GM21786 (cell line): ENCODE measurements around the gene CABCOCO1.

Experiments used
- ATAC-seq: cut with Tn5 transposase; IDR thresholded peaks from one replicate; pipeline ENCODE4 v1.9.1; 2021; ENCODE audit not compliant: unreplicated experiment

Gene CABCOCO1

DNA sequence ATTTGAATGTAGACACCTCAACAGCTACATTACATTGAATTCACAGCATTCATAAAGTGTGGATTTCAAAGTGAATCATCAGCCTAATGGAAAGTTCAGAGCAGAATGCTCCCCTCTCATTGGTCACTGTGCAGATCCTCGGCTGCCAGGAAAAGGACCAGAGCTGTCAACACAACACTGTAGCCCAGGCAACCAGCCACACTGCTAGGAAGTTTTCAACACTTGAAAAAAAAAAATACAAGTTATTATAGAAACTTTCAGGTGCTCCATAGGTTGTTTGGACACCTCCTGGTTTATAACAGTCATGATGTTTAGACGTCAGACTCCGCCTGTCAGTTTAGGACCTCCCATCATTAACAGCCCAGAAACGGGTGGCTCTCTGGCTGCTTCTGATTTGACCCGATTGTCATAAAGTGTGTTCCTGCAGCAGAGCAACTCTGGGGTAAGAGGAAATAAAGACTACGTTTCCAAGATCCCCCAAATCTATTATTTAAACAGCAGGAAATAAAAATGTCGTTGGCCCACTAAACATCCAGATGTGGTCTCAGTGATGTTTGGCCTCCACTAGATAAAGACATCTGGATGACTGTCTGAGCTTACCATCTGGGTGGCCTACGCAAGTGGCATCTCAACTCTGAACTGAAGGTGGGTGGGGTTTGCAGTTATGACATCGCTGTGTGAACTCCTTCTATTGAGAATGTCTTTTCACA lies 117.4 kb downstream of the CABCOCO1 start:
- ATAC-seq: no peak

DNA sequence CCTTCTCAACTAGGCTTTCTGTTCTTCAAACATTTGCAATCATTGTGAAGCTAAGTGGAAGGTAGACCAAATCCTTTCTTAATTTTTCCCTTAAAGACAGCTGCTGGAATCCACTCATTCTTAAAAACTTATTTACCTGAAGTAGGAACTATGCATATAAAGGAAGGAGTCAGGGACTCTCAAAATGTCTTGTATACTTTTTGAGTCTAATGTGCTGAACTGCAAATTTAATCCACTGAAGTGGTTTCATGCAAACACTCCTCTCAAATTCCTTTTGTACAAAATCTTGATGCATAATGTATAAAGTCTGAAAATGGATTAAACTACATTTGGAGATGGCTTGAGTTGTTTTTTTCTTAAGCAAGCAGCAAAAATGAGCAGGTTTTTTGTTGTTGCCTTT lies 118.0 kb downstream of the CABCOCO1 start:
- no peak for ATAC-seq

DNA sequence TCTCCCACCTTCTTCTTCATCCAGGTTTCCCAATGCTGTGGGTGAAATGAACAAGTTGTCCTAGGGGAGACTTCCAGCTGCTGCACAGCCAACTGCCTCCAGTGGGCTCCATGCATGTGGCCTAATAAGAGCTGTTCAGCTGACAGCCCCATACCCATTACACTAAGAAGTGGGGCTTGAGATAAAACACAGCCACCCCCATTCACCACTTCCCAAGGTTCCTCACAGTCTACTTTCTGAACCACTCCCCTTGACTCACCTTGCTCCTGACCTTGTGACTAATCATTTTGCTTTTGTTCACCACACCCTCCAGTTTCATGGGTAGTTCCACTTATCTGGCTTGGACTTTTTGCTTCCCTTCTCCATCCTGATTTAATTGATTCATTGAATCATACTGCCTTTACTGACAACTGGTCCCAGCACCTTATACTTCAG lies 119.3 kb downstream of the CABCOCO1 start:
- ATAC-seq: no peak

DNA sequence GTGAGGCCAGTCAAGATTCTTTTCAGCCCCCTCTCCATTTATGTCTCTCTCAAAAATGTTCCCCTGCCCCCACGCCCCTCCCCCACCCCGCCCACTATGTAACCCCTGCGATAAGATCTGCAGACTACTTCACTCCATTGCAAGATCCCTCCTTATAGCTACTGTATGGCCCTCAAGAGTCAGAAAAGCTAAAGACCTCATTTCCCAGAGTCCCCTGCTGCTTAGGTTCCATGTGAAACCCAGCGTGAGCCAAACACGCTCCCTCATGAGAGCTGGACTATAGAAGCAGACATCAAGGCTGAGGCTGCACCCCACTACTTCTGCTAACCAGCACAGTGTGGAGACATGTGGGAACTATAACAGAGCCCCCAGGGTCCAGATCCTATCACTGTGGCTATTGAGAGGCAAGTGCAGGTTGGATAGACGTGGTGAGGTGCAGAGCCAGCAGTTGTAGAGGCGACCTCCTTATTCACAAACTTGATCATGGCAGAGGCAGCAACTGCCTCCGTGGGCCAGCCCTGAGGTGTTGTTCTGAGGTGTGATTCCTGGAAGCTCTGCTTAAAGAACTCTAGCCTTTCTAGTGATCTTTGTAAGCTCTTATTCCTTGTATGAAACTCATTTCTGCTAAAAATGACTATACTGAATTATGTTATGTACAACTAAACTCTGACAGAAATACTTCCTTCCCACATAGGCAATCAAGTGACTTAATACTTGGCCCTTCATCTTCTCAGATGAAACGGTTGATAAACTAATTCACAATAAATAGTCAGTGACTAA lies 121.8 kb downstream of the CABCOCO1 start:
- ATAC-seq: no peak

DNA sequence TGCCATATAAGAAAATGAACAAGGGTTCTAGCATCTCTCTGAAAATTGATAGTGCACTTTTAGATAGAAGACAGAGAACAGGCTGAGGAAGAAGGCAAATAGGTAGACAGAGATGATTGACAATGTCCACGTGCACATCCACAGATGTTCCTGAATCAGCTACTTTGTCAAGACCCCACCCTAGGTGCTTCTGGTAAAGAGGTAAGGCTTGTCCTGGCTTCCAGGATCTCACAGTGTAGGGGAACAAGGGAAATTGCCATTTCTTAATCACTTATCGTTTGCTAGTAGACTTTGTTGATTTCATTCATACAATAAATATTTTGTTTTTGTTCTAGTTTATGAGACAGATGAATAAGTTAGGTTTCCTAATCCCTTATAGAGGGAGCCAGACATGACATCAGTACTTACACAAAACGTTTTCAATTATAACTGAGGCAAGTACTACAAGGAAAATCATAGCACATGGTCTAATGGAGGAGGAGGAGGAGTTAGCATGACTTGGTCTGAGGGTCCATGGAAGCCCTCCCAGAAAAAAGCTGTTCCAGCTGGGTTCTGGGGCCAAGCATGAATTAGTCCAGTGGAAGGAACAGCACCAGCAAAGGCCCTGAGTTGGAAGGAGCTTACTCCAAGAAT lies 122.9 kb downstream of the CABCOCO1 start:
- no peak for ATAC-seq

DNA sequence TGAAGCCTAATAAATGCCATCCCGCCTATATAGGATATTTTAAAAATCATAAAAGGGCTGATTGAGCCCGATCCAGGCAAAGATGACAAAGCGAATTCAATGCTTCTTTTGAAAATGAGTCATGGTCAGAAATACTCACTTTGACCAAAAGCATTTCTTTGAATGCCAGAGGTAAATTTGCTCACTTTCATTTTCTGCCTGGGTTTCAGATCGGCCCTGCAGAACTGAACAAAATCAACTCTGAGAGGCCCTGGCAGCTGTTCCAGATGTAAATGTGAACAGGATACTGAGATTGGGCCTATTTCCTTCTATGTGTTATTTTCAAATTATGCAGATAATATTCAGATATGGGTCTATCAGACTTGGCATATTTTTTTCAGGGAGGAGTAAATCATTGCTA lies 124.0 kb downstream of the CABCOCO1 start:
- ATAC-seq: peak; percentile 100

DNA sequence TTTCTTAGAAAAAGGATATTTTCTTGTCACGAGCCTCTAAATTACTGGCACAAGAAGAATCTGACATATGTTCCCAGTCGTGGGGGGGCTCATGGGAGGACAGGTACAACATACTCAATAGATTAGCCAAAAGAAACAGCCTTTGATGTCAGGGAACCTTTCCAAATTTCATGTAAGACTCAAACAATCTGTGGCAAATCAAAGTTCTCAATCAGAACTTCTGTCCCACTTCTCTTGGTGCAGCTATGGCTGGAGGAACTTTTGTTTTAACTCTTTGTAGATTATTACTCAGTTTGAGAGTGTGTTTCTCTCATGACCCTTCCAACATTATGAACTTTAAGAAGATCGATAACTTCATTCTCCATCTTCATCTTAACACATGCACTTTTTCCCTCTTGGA lies 124.4 kb downstream of the CABCOCO1 start:
- ATAC-seq: no peak

DNA sequence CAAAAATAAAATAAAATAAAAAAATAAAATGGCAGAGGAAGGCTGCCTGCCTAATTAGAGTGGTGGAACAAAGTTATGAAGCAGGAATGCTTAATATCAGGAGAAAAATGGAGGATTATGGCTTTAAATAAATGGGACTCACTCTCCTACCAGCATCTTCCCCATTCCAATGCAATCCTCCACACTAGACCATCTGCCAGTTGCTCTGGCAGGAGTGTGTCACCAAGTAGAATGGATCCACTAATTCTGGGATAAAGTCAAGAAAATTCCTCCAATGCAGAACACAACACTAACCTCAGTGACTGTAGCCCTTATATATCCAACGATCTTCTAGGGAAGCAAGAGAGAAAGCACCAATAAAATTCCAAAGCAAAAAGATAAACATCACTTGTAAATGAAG lies 126.3 kb downstream of the CABCOCO1 start:
- no peak for ATAC-seq

DNA sequence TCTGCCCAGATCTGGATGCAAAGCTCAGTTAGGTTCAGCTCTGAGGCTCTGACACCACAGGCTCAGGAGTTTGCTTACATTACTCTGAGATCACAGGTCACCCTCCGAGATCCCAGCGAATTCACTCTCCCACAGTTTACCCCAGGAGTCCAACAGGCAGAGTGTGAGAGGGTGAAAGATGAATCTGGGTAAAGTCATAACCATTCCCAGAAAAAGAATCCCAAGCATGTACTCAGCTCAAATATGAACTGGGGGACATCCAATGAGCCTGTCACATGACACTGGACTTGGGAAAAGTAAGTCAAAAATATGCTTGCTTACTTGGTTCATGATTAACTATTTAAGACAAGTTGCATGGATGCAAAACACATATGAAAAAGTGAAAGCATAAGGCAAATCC lies 128.5 kb downstream of the CABCOCO1 start:
- no peak for ATAC-seq

DNA sequence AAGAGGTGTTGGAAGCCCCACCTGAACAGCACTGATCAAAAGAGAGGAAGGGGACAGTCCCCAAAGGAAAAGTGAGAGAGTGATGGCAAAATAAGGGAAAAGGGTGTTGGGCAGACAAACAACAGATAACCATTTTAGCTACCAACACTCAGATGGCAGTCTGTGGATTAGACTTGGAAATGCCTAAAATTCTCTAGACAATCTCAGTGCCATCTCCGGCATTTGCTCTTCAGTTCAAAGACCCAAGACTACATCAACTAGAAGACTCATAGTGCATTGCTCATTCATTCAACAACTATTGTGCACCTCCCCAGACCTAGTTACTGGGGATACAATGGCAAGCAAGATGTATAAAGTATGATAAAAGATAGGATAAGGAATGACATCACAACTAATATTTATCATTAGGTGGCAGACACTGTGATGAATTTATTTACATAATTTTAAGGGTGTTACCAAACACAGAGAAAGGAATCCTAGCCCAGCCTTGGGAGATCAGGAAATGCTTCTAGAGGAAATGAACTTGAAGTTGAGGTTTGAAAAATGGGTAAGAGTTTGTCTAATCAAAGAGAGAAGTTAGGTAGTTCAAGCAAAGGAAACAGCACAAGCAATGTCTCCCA lies 129.5 kb downstream of the CABCOCO1 start:
- no peak for ATAC-seq

DNA sequence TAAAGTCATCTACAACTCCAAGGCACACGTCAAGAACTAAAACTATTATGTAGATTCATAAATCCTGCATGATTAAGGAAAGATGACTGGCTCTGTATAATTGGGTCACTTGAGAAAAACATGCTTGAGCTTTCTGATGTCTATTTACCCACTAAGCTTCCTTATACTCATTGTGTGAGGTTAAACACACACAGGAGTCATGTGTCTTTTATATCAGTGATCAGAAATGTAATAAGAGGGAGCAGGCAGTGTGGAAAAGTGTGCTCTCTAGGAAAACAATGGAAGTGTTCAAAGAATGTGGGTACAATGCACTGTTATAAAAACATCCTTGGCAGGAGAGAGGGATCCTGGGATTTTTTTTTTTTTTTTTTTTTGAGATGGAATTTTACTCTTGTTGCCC lies 130.2 kb downstream of the CABCOCO1 start:
- no peak for ATAC-seq

DNA sequence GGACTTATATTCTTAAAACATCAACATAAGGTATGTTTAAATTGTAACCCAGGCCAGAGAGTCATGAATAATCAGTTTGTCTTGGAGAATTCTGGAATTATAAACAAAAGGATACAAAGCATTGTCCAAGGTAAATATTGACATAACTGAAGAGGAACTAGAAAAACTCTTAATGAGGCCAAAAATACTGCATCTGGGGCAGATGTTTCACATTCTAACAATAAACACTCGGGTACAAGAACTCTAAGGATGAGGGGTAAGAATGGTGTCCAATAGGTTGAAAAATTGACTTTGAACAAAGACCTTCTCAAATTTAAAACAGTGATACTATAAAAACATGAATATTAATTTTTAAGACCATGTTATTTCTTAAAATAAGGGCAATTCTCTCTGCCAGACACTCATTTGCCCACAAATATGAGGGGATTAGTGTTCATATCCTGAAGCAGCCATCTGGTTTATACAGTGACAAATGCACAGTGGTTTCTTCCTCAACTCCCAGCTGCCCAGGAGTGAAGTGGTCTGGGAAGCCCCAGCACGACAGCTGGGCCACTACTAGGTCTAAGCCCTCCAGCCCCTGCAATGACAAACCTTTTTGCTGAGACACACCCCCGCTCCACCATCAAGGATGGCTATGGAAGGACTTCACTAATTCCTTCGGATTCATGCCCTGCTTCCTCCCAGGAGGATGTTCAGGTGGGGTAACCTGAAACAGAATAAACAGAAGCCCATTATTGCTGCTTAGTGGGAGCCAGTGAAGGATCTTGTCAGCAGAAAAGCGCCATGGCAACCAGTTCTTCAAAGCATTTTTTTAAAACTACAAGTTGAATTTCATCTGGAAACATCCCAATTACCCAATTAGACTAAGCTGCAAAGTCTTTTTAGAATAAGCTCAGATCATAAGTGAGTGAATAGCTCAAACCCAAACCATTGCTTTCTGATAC lies 131.3 kb downstream of the CABCOCO1 start:
- no peak for ATAC-seq

DNA sequence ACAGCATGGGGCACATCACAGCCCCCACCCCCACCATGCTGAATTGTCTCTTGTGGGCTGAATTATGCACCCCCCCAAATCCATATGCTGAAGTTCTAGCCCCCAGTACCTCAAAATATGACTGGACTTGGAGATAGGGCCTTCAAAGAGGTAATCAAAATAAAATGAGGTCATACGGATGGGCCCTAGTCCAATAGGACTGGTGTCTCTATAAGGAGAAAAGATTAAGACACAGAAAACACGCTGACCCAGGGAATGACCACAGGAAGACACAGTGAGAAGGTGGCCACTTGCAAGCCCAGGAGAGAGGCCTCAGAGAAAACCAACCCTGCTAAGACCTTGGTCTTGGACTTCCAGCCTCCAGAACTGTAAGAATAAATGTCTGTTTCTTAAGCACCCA lies 132.4 kb downstream of the CABCOCO1 start:
- no peak for ATAC-seq

DNA sequence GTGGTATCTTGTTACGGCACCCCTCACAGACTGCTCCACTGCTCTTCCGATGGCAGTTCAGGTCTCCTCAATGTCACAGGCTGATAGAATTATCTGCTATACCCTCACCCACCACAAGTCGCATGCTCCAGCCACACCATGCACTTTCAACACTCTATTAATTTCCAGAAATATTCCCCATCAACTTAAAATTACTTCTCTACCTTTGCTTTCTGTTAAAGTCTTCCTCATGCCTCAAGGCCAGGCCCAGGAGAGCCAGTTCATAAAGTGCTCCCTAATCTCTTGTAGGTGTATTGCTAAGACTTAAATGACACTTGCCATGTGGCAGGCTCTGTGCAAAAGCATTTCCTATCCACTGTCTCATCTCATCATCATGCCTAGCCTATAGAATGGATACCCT lies 132.8 kb downstream of the CABCOCO1 start:
- ATAC-seq: no peak

DNA sequence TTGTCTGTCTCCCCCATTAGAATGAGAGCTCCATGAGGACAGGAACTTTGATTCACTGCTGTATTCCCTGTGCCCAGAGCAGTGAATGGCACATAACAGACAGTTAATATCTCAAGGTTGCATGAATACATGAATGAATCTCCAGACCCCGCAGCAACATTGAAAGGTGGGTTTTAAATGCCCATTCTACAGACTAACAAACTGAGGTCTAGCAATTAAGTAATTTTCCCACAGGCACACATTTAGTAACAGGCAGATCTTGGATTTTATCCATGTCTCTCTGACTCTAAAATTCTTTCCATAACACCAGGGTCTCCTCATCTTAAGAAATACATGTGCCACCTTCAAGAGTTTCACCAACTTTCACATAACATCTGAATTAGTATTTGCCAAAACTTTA lies 134.1 kb downstream of the CABCOCO1 start:
- ATAC-seq: no peak

DNA sequence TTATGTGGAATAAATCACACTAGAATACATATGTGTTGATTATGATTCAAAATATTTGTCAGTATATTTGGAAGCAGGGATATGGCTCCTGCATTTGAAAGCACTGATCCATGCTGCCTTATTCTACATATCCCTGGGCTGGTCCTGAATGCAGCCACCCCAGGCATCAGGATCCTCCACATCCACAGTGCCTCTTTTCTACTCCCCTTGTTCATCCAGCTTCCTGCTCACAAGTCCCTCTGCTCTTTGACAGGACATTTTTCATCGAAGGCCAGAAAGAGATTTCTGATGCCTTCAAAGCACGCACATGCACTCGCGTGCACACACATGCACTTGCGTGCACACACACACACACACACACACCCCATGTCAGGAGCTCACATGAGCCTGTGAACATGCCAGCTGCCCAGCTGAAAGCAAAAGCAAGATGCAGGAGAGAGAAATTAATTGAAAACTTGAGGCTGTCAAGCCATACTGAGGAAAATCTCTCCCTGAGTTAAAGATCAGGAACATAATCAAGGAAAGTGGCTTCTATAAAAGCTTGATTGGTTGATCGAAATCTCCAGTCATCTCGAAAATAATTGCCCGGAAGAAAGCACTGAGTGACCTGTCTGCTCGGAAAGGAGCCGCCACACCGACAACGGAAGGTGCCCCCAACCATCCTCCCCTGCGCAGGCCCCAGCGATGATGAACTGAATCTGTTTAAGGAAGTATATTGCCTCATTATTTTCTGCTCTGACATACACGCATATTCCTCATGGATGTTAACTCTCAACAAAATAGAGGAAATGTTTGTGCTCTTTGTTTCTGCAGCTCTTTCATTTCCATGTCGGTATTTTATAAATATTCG lies 134.8 kb downstream of the CABCOCO1 start:
- ATAC-seq: no peak

DNA sequence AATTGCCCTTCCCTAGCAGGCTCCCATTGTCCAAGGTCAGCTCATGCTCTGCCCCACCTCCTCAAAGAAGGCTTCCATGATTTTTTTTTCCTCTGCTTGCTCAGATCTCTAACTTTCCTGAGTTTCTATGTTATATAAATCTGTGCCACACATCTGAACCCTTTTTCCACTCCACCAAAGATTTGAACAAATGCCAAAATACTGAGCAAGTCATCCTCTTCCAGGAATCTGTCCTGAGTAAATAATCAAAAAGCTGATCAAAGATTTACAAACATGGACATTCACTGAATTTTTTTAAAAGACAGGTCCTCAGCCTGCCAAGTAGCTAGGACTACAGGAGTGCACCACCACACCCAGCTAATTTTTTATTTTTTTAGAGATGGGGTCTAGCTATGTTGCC lies 136.0 kb downstream of the CABCOCO1 start:
- no peak for ATAC-seq

DNA sequence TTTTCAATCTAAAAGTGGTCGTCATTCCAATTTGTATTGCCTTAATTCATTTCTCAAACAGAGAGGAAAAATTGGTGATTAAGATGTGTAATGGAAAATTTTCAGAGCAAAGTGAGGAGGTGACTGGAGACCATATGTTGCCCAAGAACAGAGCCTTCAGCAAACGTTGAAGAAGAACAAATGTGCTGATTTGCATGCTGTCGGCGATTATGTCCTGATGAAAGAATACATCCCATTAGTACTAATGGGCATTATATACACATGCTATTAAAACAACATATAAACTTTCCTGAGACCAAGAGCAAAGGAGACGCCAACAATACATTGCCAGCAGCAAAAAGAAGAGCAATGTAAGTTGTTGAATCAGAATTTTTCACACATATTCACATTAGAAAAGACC lies 138.8 kb downstream of the CABCOCO1 start:
- no peak for ATAC-seq

DNA sequence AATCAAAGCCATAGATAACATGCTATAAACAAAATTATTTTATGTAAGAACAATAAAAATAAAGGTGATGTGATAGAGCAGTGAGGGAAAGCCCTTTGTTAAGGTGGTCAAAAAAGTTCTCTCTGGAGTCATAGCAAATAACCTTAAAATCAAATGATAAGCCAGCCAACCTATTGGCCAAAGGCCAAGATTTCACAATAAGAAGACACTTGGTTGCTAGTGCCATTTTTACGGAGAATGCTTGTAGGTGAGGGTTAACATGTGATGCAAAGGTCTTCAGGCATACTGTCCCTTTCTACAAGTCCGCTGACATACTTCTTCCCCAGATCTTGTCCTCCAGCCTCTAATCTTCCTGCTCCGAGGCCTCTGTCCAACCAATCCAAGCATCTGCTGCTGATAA lies 140.5 kb downstream of the CABCOCO1 start:
- ATAC-seq: no peak

DNA sequence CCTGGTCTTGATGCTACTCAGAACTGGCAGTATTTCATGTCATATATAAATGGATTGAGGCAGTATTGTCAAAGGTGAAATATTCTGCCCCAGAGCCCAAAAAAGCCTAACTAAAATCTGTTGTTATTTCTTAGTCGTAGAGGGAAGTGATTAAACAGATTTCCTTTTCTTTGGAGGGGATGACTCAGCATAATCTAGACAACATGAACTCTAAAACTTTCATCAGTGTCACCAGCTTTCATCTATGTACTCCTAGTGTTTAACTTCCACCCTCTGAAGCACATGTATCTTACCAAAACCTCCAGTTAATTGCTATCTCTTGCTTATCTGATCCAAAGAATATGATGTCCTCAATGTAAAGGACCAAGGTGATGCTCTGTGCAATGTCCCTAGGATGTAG lies 141.7 kb downstream of the CABCOCO1 start:
- ATAC-seq: no peak
